ENCODE results near the gene NCAPG2. TPM values are rescaled to one million over a fixed set of nuclear protein-coding genes. Genes with fewer than 3 reads are reported as not detected.
A peak's percentile ranks its signal among the peaks of the same experiment; 100 is the strongest.
"Not testable (repeated sequence)": the region's sequence is repeated elsewhere in the genome, so short reads cannot be mapped to it uniquely, and the experiment has no call there.

The NCAPG2 gene
- polyA plus RNA-seq, 1 experiment, result 14.8 TPM

- TF ChIP-seq, protein P1, sequence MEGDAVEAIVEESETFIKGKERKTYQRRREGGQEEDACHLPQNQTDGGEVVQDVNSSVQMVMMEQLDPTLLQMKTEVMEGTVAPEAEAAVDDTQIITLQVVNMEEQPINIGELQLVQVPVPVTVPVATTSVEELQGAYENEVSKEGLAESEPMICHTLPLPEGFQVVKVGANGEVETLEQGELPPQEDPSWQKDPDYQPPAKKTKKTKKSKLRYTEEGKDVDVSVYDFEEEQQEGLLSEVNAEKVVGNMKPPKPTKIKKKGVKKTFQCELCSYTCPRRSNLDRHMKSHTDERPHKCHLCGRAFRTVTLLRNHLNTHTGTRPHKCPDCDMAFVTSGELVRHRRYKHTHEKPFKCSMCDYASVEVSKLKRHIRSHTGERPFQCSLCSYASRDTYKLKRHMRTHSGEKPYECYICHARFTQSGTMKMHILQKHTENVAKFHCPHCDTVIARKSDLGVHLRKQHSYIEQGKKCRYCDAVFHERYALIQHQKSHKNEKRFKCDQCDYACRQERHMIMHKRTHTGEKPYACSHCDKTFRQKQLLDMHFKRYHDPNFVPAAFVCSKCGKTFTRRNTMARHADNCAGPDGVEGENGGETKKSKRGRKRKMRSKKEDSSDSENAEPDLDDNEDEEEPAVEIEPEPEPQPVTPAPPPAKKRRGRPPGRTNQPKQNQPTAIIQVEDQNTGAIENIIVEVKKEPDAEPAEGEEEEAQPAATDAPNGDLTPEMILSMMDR (IDR thresholded peaks at IDR 0.05; ENCODE audit: low read depth, low read length), result no peak
- Histone ChIP-seq H3K27ac (ENCODE audit: low read depth, low read length) (no peak overlapping the region), H3K9me3 (ENCODE audit: control insufficient read depth, insufficient read depth, low read length) (no peaks in the 10 kb centered on the region), H3K27me3 (ENCODE audit: control insufficient read depth, insufficient read depth, low read length) (no peaks in the 10 kb centered on the region), H3K4me3 (ENCODE audit: low read depth, low read length) (no peak overlapping the region)
- ChIA-PET POLR2A (no interaction called here), CTCF (no interaction called here)
- no peak for DNase-seq (ENCODE audit: low read depth, low spot score)
These were observed 27.7 kb downstream of the NCAPG2 start for GRCh38 chr7:158676906-158677305.

- POLR2A ChIA-PET, result no interaction called here
- TF ChIP-seq, protein P1 (IDR thresholded peaks at IDR 0.05; ENCODE audit: low read depth, low read length), result no peak
These were observed 28.3 kb downstream of the NCAPG2 start for GRCh38 chr7:158676171-158676840.

GRCh38 chr7:158672975-158673374 lies 31.6 kb downstream of the NCAPG2 start:
- Histone ChIP-seq H3K9me3 (ENCODE audit: control insufficient read depth, insufficient read depth, low read length) (no peaks in the 10 kb centered on the region), H3K27me3 (ENCODE audit: control insufficient read depth, insufficient read depth, low read length) (no peaks in the 10 kb centered on the region), H3K27ac (ENCODE audit: low read depth, low read length) (peak overlapping the region; percentile 21), H3K4me3 (ENCODE audit: low read depth, low read length) (no peak overlapping the region)
- DNase-seq (ENCODE audit: low read depth, low spot score), result no peak
- ChIA-PET POLR2A (no interaction called here), CTCF (no interaction called here)
- TF ChIP-seq, protein P1 (IDR thresholded peaks at IDR 0.05; ENCODE audit: low read depth, low read length), result no peak

More at GRCh38 chr7:158676171-158676840, 28.3 kb downstream of the NCAPG2 start:
- Histone ChIP-seq H3K4me3 (ENCODE audit: low read depth, low read length) (no peak overlapping the region), H3K27ac (ENCODE audit: low read depth, low read length) (no peak overlapping the region), H3K27me3 (ENCODE audit: control insufficient read depth, insufficient read depth, low read length) (no peaks in the 10 kb centered on the region), H3K9me3 (ENCODE audit: control insufficient read depth, insufficient read depth, low read length) (no peaks in the 10 kb centered on the region)
- CTCF ChIA-PET, result interaction anchor here (1.4 kb wide), 1 partner anchor 29 kb away, joined by 3 read pairs; no protein-coding TSS in a partner anchor
- DNase-seq (ENCODE audit: low read depth, low spot score), result no peak

DNA sequence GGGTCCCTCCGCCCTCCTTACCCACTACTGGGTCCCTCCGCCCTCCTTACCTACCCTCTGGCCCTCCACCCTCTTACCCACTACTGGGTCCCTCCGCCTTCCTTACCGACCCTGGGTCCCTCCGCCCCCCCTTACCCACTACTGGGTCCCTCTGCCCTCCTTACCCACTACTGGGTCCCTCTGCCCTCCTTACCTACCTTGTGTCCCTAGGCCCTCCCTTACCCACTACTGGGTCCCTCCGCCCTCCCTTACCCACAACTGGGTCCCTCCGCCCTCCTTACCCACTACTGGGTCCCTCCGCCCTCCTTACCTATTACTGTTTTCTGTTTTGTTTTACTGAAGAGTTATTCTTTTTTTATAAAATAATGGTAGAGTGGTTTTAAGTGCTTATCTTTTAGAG lies 36.5 kb downstream of the NCAPG2 start:
- H3K27ac ChIP-seq (ENCODE audit: low read depth, low read length); CTCF ChIA-PET; H3K4me3 ChIP-seq (ENCODE audit: low read depth, low read length); H3K27me3 ChIP-seq (ENCODE audit: control insufficient read depth, insufficient read depth, low read length); H3K9me3 ChIP-seq (ENCODE audit: control insufficient read depth, insufficient read depth, low read length); DNase-seq (ENCODE audit: low read depth, low spot score); POLR2A ChIA-PET: not testable (repeated sequence)

DNA sequence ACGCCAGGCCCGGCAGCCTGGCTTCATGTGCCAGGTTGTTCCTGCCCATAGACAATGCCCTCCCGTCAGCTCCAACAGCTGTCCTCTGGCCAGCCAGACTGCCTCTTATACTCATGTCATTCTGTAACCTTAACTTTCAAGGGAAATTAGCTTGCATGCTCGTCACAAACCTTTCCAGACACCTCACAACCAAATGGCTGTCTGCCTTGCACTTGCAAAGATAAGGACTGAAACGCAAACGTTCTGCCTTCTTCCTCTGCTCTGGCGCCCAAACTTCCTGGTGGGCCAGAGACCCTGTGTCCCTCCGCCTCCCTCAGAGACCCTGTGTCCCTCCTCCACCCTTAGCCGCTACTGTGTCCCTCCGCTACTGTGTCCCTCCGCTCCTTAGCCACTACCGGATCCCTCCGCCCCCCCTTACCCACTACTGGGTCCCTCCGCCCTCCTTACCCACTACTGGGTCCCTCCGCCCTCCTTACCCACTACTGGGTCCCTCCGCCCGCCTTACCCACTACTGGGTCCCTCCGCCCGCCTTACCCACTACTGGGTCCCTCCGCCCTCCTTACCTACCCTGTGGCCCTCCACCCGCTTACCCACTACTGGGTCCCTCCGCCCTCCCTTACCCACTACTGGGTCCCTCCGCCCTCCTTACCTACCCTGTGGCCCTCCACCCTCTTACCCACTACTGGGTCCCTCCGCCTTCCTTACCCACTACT lies 37.5 kb downstream of the NCAPG2 start:
- POLR2A ChIA-PET; H3K9me3 ChIP-seq (ENCODE audit: control insufficient read depth, insufficient read depth, low read length); H3K27ac ChIP-seq (ENCODE audit: low read depth, low read length); H3K27me3 ChIP-seq (ENCODE audit: control insufficient read depth, insufficient read depth, low read length); H3K4me3 ChIP-seq (ENCODE audit: low read depth, low read length); CTCF ChIA-PET; DNase-seq (ENCODE audit: low read depth, low spot score): not testable (repeated sequence)

DNA sequence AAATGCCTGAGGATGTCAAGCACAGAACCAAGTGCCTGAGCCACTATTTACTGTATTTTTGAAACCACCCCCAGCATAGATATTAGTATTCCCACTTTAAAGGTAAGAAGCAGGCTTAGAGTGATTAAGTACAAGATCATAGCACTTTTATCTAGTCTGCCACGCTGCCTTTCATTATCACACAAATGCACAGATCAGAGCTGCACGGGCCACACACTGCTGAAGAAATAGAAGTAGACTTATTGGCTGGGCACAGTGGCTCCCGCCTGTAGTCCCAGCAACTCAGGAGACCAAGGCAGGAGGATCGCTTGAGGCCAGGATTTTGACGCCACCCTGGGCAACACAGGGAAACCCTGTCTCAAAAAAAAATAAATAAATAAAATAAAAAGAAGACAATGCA lies 38.2 kb downstream of the NCAPG2 start:
- POLR2A ChIA-PET, result no interaction called here
- CTCF ChIA-PET, result no interaction called here
- Histone ChIP-seq H3K4me3 (ENCODE audit: low read depth, low read length) (no peak overlapping the region), H3K27ac (ENCODE audit: low read depth, low read length) (no peak overlapping the region), H3K9me3 (ENCODE audit: control insufficient read depth, insufficient read depth, low read length) (no peaks in the 10 kb centered on the region), H3K27me3 (ENCODE audit: control insufficient read depth, insufficient read depth, low read length) (no peaks in the 10 kb centered on the region)
- TF ChIP-seq, protein P1 (IDR thresholded peaks at IDR 0.05; ENCODE audit: low read depth, low read length), result no peak
- DNase-seq (ENCODE audit: low read depth, low spot score), result no peak

All from AG04450 (cell line).